BLaER1 treated with 17β-estradiol and CSF1 and Interleukin-3, amounts not matched to agents 10 nM and 100 nM (cell line): ENCODE results near the gene SRP72.

ENCODE experiments used
- H3K27ac ChIP-seq, 11 experiments: shearing (Covaris generic); formaldehyde crosslinking; 2 replicates each; pipeline ENCODE4 v1.8.1; 2022
- H3K27me3 ChIP-seq, 11 experiments: shearing (Covaris generic); formaldehyde crosslinking; 2 replicates each; pipeline ENCODE4 v1.8.1; 2022
- H3K36me3 ChIP-seq, 11 experiments: shearing (Covaris generic); formaldehyde crosslinking; 2 replicates each; pipeline ENCODE4 v1.8.1; 2022
- H3K4me1 ChIP-seq, 10 experiments: shearing (Covaris generic); formaldehyde crosslinking; 2 replicates each; pipeline ENCODE4 v1.8.1; 2022
- H3K4me2 ChIP-seq, 11 experiments: shearing (Covaris generic); formaldehyde crosslinking; 2 replicates each; pipeline ENCODE4 v1.8.1; 2022
- H3K4me3 ChIP-seq, 10 experiments: shearing (Covaris generic); formaldehyde crosslinking; 2 replicates each; pipeline ENCODE4 v1.8.1; 2022
- H3K9ac ChIP-seq, 11 experiments: shearing (Covaris generic); formaldehyde crosslinking; 2 replicates each; pipeline ENCODE4 v1.8.1; 2022
- H3K9me3 ChIP-seq, 11 experiments: shearing (Covaris generic); formaldehyde crosslinking; replicated peaks in 1 of 11; 2 replicates each; pipeline ENCODE4 v1.8.1; 2022
- H4K20me1 ChIP-seq, 11 experiments: shearing (Covaris generic); formaldehyde crosslinking; 2 replicates each; pipeline ENCODE4 v1.8.1; 2022
- Cebpa-rat ChIP-seq, 11 experiments: shearing (Covaris generic); IDR thresholded peaks; 2 replicates each; pipeline ENCODE4 v1.8.1; 2022

SRP72 gene

DNA sequence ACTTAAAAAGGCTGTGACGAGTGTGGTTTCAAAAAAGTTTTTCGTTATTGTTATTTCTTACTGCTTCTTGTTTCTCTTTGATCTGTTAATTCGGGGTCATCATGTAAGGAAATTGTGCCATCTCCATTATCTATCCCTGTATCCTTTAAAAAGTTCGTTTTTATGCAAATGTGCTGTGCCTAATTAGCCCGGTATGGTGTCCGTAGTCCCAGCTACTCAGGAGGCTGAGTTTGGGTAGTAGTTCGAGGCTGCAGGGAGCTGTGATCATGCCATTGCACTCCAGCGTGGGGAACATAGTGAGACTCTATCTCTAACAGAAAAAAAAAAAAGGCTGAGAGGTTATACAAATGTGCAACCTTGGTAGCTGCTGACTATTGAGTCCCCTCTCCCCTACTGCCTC, 83.2 kb downstream of the SRP72 start:
- Histone ChIP-seq H3K4me2 (no peak overlapping the region), H3K9ac (no peak overlapping the region)
- no peak for TF ChIP-seq Cebpa-rat (IDR thresholded peaks at IDR 0.05)

DNA sequence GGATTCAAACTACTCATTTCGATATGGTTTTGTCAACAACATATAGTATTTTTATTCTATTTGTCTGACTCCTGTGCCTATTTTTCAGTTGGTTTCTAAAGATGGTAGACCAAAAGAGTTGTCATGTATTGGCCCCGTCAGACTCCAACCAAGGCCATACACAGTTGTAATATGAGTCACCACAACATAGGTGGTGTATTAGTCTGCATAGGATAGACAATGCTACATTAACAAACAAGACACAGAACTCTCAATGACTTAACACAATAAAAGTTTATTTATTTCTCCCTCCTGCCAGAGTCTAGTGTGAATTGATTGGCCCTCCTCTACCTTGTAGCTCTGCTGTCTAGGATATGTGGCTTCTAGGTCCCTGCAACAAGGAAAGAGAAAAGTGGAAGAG, 84.1 kb downstream of the SRP72 start:
- H3K36me3 ChIP-seq, result no peaks in the 10 kb centered on the region
- H3K9me3 ChIP-seq, result no peaks in the 10 kb centered on the region
- H3K4me3 ChIP-seq, result no peak overlapping the region
- no peak overlapping the region for H3K4me2 ChIP-seq
- H3K9ac ChIP-seq, result no peak overlapping the region
- no peaks in the 10 kb centered on the region for H3K4me1 ChIP-seq
- H3K27me3 ChIP-seq, result no peaks in the 10 kb centered on the region
- TF ChIP-seq Cebpa-rat (IDR thresholded peaks at IDR 0.05), result no peak
- H4K20me1 ChIP-seq, result no peaks in the 10 kb centered on the region
- H3K27ac ChIP-seq, result no peak overlapping the region

More for the DNA sequence above, 83.2 kb downstream of the SRP72 start:
- H3K36me3 ChIP-seq, result no peaks in the 10 kb centered on the region
- no peak overlapping the region for H3K27ac ChIP-seq
- H3K4me3 ChIP-seq, result no peak overlapping the region
- H3K27me3 ChIP-seq, result no peaks in the 10 kb centered on the region
- H3K4me1 ChIP-seq, result no peaks in the 10 kb centered on the region
- H3K9me3 ChIP-seq, result no peaks in the 10 kb centered on the region
- no peaks in the 10 kb centered on the region for H4K20me1 ChIP-seq

DNA sequence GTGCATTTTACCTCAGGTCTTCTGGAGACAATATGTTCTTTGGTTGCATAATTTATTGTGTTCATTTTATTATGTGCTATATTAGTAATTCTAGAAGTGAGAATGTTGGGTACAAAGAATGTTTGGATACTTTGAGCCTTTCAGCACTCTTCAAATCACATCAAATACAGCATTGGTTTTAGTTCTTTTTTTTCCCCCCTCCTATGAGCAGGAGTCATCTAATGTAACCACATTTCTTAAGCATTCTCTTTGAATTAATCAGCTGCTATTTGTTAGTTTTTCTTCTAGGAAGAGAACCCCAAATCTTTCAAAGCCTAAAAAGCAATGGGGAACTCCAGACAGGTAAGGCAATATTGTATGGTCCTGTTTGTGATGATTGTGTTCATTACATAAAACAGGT, 84.9 kb downstream of the SRP72 start:
- no peaks in the 10 kb centered on the region for H3K4me1 ChIP-seq
- no peak for TF ChIP-seq Cebpa-rat (IDR thresholded peaks at IDR 0.05)
- no peak overlapping the region for H3K9ac ChIP-seq

More for the DNA sequence above, 84.9 kb downstream of the SRP72 start:
- Histone ChIP-seq H3K36me3 (no peaks in the 10 kb centered on the region), H3K4me3 (no peak overlapping the region), H3K4me2 (no peak overlapping the region), H3K27me3 (no peaks in the 10 kb centered on the region), H3K9me3 (no peaks in the 10 kb centered on the region), H3K27ac (no peak overlapping the region), H4K20me1 (no peaks in the 10 kb centered on the region)
